Measurements from ENCODE around the gene ENKUR. TPM values are rescaled to one million over a fixed set of nuclear protein-coding genes. Genes with fewer than 3 reads are reported as not detected.
A peak's percentile ranks its signal among the peaks of the same experiment; 100 is the strongest.

The ENKUR gene
- polyA plus RNA-seq, 1 experiment: 0.06 TPM

DNA sequence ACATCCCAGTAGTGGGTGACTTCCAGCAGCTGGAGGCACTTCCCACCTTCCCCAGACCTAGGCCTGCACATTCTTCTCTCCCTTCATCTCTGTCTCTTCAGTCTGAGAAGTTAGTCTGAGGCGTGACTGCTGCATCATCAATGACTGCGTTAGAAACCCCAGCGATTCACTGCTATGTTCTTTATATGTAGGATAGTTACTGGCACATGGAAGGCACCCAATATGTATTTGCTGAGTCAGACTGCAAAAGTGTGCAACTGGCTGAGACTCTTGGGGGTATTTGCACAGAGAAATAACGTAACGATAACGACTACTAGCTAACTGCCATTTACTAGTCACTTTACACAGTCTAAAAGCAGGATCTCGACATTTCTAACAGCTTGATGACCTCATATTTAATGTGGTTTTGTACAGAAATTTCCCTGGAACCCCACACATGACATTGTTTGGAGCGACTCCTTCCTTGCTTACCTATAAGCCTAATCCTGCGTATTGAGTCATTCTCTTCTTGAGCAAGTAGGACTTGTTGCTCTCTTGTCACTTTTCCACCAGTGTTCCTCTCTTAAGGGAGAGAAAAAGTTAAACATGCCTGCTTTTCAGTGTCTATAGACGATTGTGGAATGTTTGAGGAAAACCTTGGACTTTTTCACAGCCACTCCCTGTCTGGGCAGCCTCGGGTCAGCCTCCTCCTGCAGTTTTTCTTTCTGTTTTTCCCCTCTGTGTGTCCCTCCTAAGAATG, 45.9 kb upstream of the ENKUR start:
- DNase-seq (ENCODE audit: low read depth): peak; percentile 42
- TF ChIP-seq, protein P1, sequence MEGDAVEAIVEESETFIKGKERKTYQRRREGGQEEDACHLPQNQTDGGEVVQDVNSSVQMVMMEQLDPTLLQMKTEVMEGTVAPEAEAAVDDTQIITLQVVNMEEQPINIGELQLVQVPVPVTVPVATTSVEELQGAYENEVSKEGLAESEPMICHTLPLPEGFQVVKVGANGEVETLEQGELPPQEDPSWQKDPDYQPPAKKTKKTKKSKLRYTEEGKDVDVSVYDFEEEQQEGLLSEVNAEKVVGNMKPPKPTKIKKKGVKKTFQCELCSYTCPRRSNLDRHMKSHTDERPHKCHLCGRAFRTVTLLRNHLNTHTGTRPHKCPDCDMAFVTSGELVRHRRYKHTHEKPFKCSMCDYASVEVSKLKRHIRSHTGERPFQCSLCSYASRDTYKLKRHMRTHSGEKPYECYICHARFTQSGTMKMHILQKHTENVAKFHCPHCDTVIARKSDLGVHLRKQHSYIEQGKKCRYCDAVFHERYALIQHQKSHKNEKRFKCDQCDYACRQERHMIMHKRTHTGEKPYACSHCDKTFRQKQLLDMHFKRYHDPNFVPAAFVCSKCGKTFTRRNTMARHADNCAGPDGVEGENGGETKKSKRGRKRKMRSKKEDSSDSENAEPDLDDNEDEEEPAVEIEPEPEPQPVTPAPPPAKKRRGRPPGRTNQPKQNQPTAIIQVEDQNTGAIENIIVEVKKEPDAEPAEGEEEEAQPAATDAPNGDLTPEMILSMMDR (IDR thresholded peaks at IDR 0.05; ENCODE audit: insufficient read depth, low read depth, low read length): no peak
- ChIA-PET CTCF (interaction anchor here (1.2 to 1.9 kb wide), 2 partner anchors 10 to 19 kb away, joined by 3 to 11 read pairs; no protein-coding TSS in a partner anchor), POLR2A (interaction anchor here (0.5 kb wide), 1 partner anchor 470 kb away, joined by 4 read pairs; no protein-coding TSS in a partner anchor)
- H3K36me3 ChIP-seq (ENCODE audit: control insufficient read depth, insufficient read depth, low read length): no peaks in the 10 kb centered on the region
- H3K27me3 ChIP-seq (ENCODE audit: control insufficient read depth, insufficient read depth, low read length): no peaks in the 10 kb centered on the region
- H3K4me3 ChIP-seq (ENCODE audit: low read depth, low read length): no peak overlapping the region

- no peaks in the 10 kb centered on the region for H3K27me3 ChIP-seq (ENCODE audit: control insufficient read depth, insufficient read depth, low read length)
- DNase-seq (ENCODE audit: low read depth): no peak
- no peaks in the 10 kb centered on the region for H3K36me3 ChIP-seq (ENCODE audit: control insufficient read depth, insufficient read depth, low read length)
- POLR2A ChIA-PET: no interaction called here
- TF ChIP-seq, protein P1 (IDR thresholded peaks at IDR 0.05; ENCODE audit: insufficient read depth, low read depth, low read length): no peak
- CTCF ChIA-PET: interaction anchor here (1.2 to 1.9 kb wide), 2 partner anchors 10 to 20 kb away, joined by 3 to 11 read pairs; no protein-coding TSS in a partner anchor
- no peak overlapping the region for H3K4me3 ChIP-seq (ENCODE audit: low read depth, low read length)
Measured at GRCh38 chr10:25061125-25061524, 45.2 kb upstream of the ENKUR start.

DNA sequence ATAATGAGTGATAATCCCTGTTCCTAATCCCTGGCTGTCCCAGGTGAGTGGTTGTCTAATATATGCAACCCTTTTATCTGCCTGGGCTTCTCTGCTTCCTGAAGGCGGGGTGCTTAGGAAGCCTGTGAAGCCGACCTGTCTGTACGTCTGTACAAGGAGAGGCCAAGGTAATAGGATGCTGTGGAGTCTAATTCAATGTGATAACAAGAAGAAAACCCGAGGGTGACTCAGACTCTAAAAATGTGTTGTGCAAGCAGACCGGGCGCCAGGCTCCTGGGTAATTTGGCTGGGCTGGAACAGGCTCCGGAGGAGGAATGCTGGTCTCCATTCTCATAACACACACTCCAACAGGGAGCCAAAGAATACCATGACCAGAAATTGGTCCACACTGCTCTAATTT, 44.0 kb upstream of the ENKUR start:
- TF ChIP-seq, protein P1 (IDR thresholded peaks at IDR 0.05; ENCODE audit: insufficient read depth, low read depth, low read length): no peak
- POLR2A ChIA-PET: interaction anchor here (0.6 kb wide), 1 partner anchor 15 kb away, joined by 3 read pairs; no protein-coding TSS in a partner anchor
- Histone ChIP-seq H3K27me3 (ENCODE audit: control insufficient read depth, insufficient read depth, low read length) (no peaks in the 10 kb centered on the region), H3K36me3 (ENCODE audit: control insufficient read depth, insufficient read depth, low read length) (no peaks in the 10 kb centered on the region), H3K4me3 (ENCODE audit: low read depth, low read length) (no peak overlapping the region)
- DNase-seq (ENCODE audit: low read depth): no peak
- CTCF ChIA-PET: interaction anchor here (0.6 kb wide), 1 partner anchor 13 kb away, joined by 3 read pairs; no protein-coding TSS in a partner anchor

DNA sequence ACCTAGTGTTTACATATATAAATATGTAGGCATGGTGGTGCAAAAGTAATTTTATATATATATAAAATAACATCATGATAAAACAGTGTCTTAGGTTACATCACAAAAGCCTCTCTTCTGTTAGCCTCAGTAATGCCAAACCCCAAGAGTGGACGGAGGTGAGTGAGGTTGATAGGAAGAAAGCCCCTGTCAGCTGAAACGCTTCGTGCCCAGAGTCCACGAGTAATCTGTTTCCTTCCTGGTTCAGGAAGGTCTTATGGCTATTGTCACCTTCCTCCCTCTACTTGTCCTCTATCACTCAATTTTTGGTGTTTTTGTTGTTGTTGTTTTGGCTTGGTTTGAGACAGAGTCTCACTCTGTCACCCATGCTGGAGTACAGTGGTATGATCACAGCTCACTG, 41.9 kb upstream of the ENKUR start:
- CTCF ChIA-PET: interaction anchor here (0.6 to 1.1 kb wide), 2 partner anchors 55 to 1366 kb away, joined by 3 read pairs; no protein-coding TSS in a partner anchor

DNA sequence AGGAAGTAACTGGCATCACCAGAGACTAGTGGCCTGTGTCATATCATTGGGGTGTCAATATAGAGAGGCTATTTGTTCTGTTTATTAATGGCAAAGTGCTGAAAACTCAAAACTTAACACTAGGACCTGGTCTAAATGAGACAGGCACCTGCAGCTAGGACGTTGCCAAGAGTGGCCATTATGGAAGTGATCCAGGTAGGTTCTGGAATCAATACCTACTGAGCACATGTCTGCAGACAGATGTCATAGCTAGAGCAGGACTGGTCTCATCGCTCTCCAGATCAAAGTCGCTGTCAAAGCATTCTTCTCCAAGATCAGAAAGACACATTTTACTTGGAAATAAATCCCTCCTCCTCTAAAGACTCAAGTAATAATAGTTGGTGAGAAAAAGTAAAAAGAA, 40.8 kb upstream of the ENKUR start:
- TF ChIP-seq, protein P1 (IDR thresholded peaks at IDR 0.05; ENCODE audit: insufficient read depth, low read depth, low read length): no peak
- no peak for DNase-seq (ENCODE audit: low read depth)
- H3K36me3 ChIP-seq (ENCODE audit: control insufficient read depth, insufficient read depth, low read length): no peaks in the 10 kb centered on the region
- POLR2A ChIA-PET: no interaction called here
- H3K27me3 ChIP-seq (ENCODE audit: control insufficient read depth, insufficient read depth, low read length): no peaks in the 10 kb centered on the region
- CTCF ChIA-PET: interaction anchor here (0.9 to 1.1 kb wide), 2 partner anchors 25 to 56 kb away, joined by 3 to 4 read pairs; no protein-coding TSS in a partner anchor
- H3K4me3 ChIP-seq (ENCODE audit: low read depth, low read length): no peak overlapping the region

More for the DNA sequence above, 41.9 kb upstream of the ENKUR start:
- TF ChIP-seq, protein P1 (IDR thresholded peaks at IDR 0.05; ENCODE audit: insufficient read depth, low read depth, low read length): no peak
- Histone ChIP-seq H3K27me3 (ENCODE audit: control insufficient read depth, insufficient read depth, low read length) (no peaks in the 10 kb centered on the region), H3K4me3 (ENCODE audit: low read depth, low read length) (no peak overlapping the region), H3K36me3 (ENCODE audit: control insufficient read depth, insufficient read depth, low read length) (no peaks in the 10 kb centered on the region)
- DNase-seq (ENCODE audit: low read depth): no peak
- POLR2A ChIA-PET: no interaction called here
